ENCODE data around the gene BTG1.

DNA sequence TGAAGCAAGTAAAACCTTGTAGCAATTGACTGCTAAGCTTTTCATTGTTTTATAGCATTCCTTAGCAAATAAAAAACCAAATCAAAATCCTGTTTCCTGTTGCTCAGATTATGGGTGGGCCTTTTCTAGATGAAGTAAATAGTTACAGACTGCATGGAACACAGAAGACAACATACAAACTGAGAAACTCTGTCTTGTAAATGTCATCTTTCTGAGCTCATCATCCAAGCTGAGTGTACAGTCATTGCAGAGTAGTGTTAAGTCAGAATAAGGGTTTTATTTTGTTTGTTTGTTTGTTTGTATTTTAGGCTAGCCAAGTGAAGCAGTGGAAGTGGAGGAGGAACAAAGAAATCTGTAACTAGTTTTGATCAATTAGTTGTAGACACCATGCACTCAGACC is 24.4 kb upstream of the BTG1 start:
- TF ChIP-seq, protein P1, sequence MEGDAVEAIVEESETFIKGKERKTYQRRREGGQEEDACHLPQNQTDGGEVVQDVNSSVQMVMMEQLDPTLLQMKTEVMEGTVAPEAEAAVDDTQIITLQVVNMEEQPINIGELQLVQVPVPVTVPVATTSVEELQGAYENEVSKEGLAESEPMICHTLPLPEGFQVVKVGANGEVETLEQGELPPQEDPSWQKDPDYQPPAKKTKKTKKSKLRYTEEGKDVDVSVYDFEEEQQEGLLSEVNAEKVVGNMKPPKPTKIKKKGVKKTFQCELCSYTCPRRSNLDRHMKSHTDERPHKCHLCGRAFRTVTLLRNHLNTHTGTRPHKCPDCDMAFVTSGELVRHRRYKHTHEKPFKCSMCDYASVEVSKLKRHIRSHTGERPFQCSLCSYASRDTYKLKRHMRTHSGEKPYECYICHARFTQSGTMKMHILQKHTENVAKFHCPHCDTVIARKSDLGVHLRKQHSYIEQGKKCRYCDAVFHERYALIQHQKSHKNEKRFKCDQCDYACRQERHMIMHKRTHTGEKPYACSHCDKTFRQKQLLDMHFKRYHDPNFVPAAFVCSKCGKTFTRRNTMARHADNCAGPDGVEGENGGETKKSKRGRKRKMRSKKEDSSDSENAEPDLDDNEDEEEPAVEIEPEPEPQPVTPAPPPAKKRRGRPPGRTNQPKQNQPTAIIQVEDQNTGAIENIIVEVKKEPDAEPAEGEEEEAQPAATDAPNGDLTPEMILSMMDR (conservative IDR thresholded peaks at IDR 0.05; ENCODE audit: low read depth, low read length), result no peak
- no peak for TF ChIP-seq EZH2 (IDR thresholded peaks at IDR 0.05; ENCODE audit: low read length, unreplicated experiment)
